Lower leg skin (tissue), 4 donors: ENCODE results near the gene LRRC72. TPM values are rescaled to one million over a fixed set of nuclear protein-coding genes. Genes with fewer than 3 reads are reported as not detected.

Experiments used
- DNase-seq, 2 donors: peaks; one replicate each; pipeline ENCODE4 v3.0.0-alpha.2; 2019; ENCODE audit warnings: low spot score in 2 of 2
- H3K4me3 ChIP-seq: fragments of 200-600 bp; sonication (generic); 2 replicates; pipeline ENCODE4 v1.5.1; 2017; ENCODE audit warnings: mild to moderate bottlenecking, low read depth; ENCODE audit not compliant: poor library complexity, severe bottlenecking
- POLR2A ChIP-seq, 2 donors: fragments of 450-650 bp; IDR thresholded peaks; one replicate each; pipeline ENCODE4 v1.6.1; 2016 to 2017; ENCODE audit warnings: antibody characterized with exemption in 2 of 2, mild to moderate bottlenecking in 1 of 2, moderate library complexity in 1 of 2
- WGBS, 2 donors: methylation state at CpG; one replicate each; pipeline ENCODE4 v1.1.5; 2018; 5-methylcytosine and 5-hydroxymethylcytosine counted together
- intact Hi-C: fragments of 100-400 bp; cut with DNase I; formaldehyde crosslinking; loops from one replicate; pipeline ENCODE4 v1.15.0; 2023; ENCODE audit warnings: low total_unique reads
- total RNA-seq, 4 donors: library from RNA; depleted of rRNA; stranded (reverse); fragments of >200 nt; gene quantifications; one replicate each; pipeline ENCODE4 v1.1.0, GENCODE V29; 2016
- TF ChIP-seq, protein P1 (sequence below), 3 donors: fragments of 450-650 bp; IDR thresholded peaks; one replicate each; pipeline ENCODE4 v1.5.1; 2016; ENCODE audit warnings: antibody characterized with exemption in 3 of 3, mild to moderate bottlenecking in 3 of 3, moderate library complexity in 2 of 3

LRRC72 gene
- total RNA-seq, 4 donors from 2014 or later = not detected

- WGBS, 2 donors = 62 to 71% methylated on average over 4 of the region's 4 CpGs
- no peak overlapping the region for H3K4me3 ChIP-seq
- intact Hi-C loops = no loop called here
- no peak for TF ChIP-seq POLR2A (IDR thresholded peaks at IDR 0.05)
- TF ChIP-seq, protein P1, sequence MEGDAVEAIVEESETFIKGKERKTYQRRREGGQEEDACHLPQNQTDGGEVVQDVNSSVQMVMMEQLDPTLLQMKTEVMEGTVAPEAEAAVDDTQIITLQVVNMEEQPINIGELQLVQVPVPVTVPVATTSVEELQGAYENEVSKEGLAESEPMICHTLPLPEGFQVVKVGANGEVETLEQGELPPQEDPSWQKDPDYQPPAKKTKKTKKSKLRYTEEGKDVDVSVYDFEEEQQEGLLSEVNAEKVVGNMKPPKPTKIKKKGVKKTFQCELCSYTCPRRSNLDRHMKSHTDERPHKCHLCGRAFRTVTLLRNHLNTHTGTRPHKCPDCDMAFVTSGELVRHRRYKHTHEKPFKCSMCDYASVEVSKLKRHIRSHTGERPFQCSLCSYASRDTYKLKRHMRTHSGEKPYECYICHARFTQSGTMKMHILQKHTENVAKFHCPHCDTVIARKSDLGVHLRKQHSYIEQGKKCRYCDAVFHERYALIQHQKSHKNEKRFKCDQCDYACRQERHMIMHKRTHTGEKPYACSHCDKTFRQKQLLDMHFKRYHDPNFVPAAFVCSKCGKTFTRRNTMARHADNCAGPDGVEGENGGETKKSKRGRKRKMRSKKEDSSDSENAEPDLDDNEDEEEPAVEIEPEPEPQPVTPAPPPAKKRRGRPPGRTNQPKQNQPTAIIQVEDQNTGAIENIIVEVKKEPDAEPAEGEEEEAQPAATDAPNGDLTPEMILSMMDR (IDR thresholded peaks at IDR 0.05) = no peak
- no peak for DNase-seq
Measured at GRCh38 chr7:16598015-16598414, 71.4 kb downstream of the LRRC72 start.

- no peak overlapping the region for H3K4me3 ChIP-seq
- DNase-seq = no peak
- WGBS, 2 donors = 86 to 89% methylated on average over 7 of the region's 7 CpGs
- intact Hi-C loops = no loop called here
- TF ChIP-seq, protein P1 (IDR thresholded peaks at IDR 0.05) = no peak
- TF ChIP-seq POLR2A (IDR thresholded peaks at IDR 0.05) = no peak
Measured at GRCh38 chr7:16599860-16600259, 73.2 kb downstream of the LRRC72 start.

GRCh38 chr7:16603633-16604032 lies 77.0 kb downstream of the LRRC72 start:
- DNase-seq = no peak
- intact Hi-C loops = no loop called here
- H3K4me3 ChIP-seq = no peak overlapping the region
- TF ChIP-seq POLR2A (IDR thresholded peaks at IDR 0.05) = no peak
- TF ChIP-seq, protein P1 (IDR thresholded peaks at IDR 0.05) = no peak

DNA sequence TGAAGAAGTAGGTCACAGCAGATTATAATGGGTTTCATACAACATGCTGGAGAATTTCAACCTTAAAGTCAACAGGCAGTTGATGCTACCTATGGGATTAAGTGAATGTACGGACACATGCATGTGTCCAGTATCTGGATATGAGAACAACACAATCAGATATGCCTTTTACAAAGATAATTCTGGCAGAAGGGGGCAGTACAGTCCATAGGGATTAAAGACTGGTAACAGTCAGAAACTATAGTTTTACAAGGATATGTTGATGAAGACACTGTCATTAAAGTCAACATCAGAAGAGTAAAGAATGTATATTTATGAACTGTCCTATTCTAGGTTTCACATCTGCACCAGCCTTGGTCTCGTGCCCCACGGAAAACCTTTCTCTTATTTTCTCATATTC lies 77.4 kb downstream of the LRRC72 start:
- TF ChIP-seq POLR2A (IDR thresholded peaks at IDR 0.05) = no peak
- TF ChIP-seq, protein P1 (IDR thresholded peaks at IDR 0.05) = no peak
- no peak overlapping the region for H3K4me3 ChIP-seq
- DNase-seq = no peak
- intact Hi-C loops = no loop called here
- 96 to 97% methylated on average over 3 of the region's 3 CpGs for WGBS, 2 donors

- WGBS, 2 donors = 89 to 94% methylated on average over 3 of the region's 3 CpGs
- DNase-seq = no peak
- H3K4me3 ChIP-seq = no peak overlapping the region
- intact Hi-C loops = no loop called here
- TF ChIP-seq POLR2A (IDR thresholded peaks at IDR 0.05) = no peak
- TF ChIP-seq, protein P1 (IDR thresholded peaks at IDR 0.05) = no peak
Measured at GRCh38 chr7:16606704-16607103, 80.1 kb downstream of the LRRC72 start.

DNA sequence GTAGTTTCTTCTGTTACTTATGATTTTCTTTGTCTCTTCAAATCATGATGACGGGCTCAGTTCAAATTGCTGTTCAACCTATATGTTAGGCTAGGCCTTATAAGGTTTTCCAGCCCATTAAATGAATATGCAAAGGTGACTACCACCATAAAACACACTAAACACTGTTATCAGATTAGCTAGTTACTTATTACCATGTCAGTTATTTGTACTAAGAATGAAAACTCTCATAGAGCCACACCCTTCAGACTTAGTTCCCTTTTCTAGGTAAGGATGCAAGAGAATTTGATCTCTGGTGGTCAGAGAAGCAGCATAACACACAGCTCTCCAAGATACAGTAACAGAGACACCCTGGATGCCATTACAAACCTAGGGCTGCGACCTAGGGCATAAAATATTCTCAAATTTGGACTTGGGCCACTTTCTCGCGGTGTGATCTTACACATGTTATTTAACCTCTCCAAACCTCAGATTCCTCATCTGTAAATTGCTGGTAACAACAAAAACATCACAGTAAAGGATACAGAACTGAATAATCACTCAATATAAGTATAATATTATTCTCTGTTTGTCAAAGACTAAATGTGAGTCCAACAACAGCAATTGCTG lies 83.3 kb downstream of the LRRC72 start:
- H3K4me3 ChIP-seq = no peak overlapping the region
- 77 to 87% methylated on average over 4 of the region's 4 CpGs for WGBS, 2 donors
- TF ChIP-seq POLR2A (IDR thresholded peaks at IDR 0.05) = no peak
- intact Hi-C loops = no loop called here
- no peak for DNase-seq
